Brain pericyte (primary cell): ENCODE measurements around the gene UNG.
"Not testable (repeated sequence)": the region's sequence is repeated elsewhere in the genome, so short reads cannot be mapped to it uniquely, and the experiment has no call there.

Source experiments
- DNase-seq: peaks from one replicate; pipeline ENCODE4 v3.0.0-alpha.2; 2012; ENCODE audit warnings: low read depth, low spot score

The UNG gene

DNA sequence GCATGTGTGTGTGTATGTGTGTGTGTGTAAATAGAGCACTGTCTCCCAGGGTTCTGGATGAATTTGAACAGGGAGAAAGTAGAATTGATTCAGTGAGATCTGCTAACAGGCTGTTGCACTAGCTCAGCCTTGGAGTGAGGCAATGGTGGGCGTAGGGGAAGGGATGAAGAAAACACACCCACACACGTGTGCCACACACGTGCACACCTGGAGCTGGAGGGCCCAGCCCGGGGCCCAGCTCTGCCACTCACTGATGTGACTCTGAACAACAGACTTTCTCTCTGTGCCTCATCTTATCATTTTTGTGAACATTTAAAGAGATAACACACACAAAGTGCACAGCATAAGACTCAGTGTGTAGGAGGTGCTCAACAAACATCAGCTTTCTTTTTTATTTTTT is 23.2 kb downstream of the UNG start:
- DNase-seq, result no peak

DNA sequence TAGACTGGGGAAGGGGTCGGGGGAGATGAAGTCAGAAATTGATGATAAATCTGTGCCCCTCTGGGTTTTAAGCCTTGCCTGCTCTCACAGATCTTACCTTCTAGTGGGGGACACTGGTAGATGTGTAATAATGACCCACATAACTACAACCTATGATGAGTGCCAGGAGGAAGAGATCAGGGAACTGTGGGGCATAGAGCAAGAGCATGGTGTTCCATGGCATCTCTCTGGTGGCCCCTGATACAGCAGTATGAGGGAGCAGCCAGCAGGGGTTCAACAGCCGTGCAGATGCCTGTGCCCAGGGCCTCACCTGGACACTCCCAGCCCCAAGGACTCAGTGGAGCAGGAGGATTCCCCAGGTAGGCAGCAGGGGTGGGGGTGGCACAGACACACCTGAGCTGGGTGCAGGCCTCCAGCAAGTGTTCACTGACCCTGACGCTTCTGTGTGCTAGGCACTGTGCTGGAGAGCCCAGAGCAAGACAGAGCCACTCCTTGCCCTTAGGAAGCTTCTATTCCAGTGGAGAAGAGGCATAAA is 24.0 kb downstream of the UNG start:
- DNase-seq, result no peak

DNA sequence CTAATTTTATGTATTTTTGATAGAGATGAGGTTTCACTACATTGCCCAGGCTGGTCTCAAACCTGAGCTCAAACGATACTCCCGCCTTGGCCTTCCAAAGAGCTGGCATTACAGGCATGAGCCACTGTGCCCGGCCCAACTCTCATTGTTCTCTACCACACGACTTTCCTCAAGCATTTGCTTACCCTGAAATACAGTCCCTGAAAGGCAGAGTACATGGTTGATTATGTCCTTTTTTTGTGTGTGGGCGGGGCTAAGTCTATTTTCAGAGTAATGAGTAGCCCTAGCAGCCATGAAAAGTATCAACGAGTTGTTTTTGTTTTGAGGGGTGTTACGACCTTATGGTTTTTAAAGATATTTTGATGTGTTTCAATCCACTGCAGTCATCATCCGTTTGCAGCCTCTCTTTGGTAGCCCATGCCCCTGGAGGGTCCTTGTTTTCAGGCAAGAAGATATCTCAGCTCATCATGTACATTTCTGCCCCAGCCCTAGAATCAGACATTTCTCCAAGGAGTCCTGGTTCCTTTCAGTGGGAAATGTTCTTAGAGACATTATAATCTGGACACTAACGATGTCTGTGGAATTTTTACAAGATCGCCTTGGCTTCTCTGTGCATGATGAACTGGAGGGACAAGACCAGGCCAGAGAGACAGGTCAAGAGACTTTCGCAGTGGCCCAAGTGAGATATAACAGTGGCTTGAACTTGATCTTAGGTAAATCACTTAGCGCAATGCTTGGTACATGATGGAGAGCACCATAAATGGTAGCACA is 27.7 kb downstream of the UNG start:
- no peak for DNase-seq

GRCh38 chr12:109125791-109126190 is 28.4 kb downstream of the UNG start:
- DNase-seq, result no peak

DNA sequence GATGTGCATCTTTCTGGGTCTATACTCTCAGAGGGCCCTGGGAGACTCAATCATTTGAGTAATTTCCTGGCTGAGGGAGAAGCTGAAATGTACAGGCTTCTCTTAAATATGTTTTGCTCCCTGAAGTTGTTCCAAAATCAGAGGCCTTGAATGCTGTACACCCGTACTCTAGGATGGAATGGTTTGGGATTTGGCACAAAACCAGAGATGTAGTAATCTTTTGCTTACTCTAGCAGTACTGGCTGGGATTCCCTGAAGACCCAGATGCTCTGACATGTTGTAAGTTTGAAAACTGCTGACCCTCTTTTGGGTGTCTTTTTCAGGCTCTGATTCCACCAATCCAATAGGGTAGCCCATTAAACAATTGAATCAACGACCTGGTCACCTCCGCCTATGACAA is 29.4 kb downstream of the UNG start:
- no peak for DNase-seq

DNA sequence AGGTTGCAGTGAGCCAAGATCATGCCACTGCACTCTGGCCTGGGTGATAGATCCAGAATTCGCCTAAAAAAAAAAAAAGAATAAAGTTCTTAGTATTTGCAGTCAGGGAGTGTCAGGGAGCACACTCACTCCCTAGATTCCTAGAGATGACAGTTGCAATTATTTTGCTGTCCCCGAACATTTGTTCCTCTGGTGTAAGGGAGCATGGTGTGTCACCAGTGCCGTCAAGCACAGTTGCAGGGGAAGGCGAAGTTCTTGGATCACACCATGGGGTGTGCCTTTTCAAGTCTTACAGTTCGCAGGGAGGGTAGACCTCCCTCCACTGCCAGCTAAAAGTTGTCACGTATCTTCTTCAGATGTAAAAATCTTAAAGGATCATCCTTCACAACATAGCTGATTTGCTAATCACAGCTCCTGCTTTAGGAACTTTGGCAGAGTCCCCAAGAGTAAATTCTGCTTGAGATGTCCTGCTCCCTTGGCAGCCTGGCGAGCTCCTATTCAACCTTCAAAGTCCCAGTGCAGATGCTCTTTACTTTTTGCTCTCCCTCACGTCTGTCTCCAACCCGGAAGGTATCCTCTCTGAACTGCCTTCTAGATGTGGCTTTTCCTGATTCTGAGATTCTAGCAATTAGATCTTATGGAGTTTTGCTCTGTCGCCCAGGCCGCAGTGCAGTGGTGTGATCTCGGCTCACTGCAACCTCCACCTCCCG is 30.3 kb downstream of the UNG start:
- DNase-seq, result no peak

GRCh38 chr12:109130297-109131153 is 33.1 kb downstream of the UNG start:
- no peak for DNase-seq

DNA sequence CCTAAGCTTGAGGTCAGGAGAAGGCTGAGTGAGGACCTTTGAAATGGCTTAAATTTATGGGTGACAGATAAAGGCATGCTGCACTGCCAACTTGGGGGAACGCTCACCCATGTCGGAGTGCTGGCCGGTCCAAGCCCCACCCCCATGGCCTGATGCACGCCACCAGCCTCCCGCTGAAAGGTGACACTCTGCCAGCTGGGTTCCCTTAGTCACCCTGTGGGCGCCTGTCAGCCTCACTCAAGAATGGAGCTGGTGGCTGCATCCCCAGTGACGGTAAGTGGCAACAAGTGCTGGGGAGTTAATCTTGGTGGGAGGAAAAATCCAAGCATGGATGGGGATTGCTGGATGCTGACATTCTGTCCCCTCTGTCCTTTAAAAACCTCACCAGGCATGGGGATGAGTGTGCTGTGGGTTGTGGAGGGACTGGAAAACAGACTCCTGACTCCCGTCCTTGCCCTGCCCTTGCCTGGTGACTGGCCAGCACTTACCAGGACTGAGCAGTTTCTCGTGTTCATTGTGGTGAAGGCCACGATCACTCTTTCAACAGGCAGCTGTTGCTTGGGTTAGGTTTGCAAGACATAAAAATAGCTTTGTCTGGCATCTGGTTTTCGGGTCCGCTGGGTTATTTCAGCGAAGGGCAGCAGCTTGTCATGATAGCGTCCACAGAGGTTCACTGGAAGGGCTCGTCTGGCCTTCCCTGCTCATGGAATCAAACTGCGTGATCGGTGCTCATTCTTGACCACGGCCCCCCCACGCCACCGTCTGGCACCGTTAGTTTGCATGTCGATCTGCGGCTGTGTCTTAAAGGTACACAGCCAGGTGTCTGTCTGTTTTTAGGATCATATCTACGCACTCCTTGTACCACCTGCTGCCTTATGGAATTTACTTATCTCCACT is 34.0 kb downstream of the UNG start:
- DNase-seq, result no peak

DNA sequence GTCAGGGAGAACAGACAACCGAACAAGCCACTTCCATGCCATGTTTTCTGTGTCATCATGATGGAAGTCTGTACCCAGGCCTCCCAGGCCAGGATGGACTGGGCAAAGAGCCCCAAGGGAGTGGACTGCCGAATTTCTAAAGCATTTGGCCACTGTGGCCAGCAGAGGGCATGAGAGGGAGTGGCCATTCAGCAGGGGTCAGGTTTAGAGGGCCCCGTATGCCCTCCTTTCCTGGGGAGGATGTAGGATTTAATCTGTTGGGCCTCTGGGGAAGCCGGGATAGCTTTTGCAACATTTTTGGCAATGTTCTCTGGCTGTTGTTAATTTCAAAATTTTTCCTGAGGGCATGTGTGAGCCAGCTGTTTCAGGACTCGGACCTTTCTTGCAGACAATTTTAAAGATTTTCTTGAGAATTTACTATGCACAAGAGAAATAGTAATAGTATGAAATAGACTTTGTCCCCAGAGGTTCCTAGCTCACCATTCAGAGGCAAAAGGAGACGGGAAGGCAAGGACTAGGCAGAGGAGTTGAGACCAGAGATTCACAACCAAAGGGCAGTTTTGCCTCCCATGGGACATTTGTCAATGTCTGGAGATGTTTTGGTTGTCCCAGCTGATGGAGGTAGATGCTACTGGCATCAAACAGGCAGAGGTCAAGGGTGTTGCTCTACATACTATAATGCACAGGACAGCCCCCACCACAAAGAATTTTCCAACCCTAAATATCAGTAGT is 37.0 kb downstream of the UNG start:
- DNase-seq, result no peak

DNA sequence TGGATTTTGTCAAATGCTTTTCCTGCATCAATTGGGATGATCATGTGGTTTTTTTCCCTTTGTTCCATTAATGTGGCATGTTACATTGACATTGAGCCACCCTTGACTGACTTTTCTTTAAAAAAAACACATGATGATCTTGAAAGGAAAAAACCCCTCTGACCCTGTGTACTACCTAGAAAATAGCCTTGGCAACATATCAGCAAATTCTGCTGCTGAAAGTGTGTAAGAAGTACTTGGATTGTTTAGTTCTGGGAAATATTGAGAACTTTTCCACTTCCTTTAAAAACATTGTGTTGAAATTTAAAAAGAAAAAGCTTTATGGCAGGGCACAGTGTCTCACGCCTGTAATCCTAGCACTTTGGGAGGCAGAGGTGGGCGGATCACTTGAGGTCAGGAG is 39.7 kb downstream of the UNG start:
- no peak for DNase-seq

DNA sequence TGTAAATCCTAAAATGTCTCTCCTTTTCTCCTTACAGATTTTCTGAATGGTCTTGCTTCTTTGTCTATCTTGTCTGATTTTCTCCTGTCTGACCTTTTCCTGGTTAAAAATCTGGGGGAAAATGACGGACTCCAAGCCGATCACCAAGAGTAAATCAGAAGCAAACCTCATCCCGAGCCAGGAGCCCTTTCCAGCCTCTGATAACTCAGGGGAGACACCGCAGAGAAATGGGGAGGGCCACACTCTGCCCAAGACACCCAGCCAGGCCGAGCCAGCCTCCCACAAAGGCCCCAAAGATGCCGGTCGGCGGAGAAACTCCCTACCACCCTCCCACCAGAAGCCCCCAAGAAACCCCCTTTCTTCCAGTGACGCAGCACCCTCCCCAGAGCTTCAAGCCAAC is 42.0 kb downstream of the UNG start:
- no peak for DNase-seq

GRCh38 chr12:109139791-109140190 is 42.4 kb downstream of the UNG start:
- no peak for DNase-seq

GRCh38 chr12:109140560-109140959 is 43.2 kb downstream of the UNG start:
- DNase-seq, result no peak

- no peak for DNase-seq
Measured at GRCh38 chr12:109144224-109144623, 46.8 kb downstream of the UNG start.

GRCh38 chr12:109147126-109147525 is 49.7 kb downstream of the UNG start:
- not testable (repeated sequence) for DNase-seq

GRCh38 chr12:109147954-109148353 is 50.6 kb downstream of the UNG start:
- no peak for DNase-seq

- no peak for DNase-seq
Measured at GRCh38 chr12:109150124-109150640, 52.8 kb downstream of the UNG start.

DNA sequence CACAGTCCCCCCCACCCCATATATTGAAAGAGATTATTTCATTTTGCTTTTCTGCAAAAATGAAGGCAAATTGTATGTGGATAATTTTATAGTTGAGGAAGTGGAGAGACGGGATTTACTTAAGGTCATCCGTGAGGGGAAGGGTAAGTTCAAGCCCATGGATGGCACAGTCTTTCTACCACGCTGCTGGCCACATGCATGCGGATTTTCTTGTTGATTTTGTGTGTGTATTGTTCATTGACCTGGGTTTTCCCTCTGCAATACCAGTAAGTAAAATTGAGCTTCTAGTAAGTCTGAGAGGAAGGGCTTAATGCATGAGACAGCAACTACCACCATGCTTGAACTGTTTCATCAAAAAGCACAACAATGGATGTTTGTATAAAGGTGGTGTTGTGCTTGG is 54.1 kb downstream of the UNG start:
- no peak for DNase-seq

- DNase-seq, result no peak
Measured at GRCh38 chr12:109153821-109154441, 56.5 kb downstream of the UNG start.
